HEK293 (cell line): ENCODE data around the gene TMEM63A.

Source experiments
- CTCF ChIA-PET: fragments of 350-600 bp; formaldehyde crosslinking; extraction: SDS; loops from one replicate; lab custom pipeline; 2021; ENCODE audit warnings: antibody characterized with exemption; lab: Yijun Ruan, JAX
- POLR2A ChIA-PET: fragments of 300-600 bp; formaldehyde crosslinking; extraction: SDS; loops from one replicate; lab custom pipeline; 2020; ENCODE audit warnings: antibody characterized with exemption, inconsistent platforms; lab: Yijun Ruan, JAX
- H3K27ac ChIP-seq: fragments of 200-500 bp; sonication (Bioruptor generic); 2 replicates; pipeline ENCODE4 v1.5.1; 2014; ENCODE audit warnings: low read depth, low read length, control low read depth, inconsistent platforms; ENCODE audit errors: extremely low read depth
- H3K36me3 ChIP-seq, 2 experiments: fragments of 200-500 bp in 1 of 2; sonication (Bioruptor generic) in 1 of 2; 1 replicate in 1 of 2; 2 replicates in 1 of 2; pipeline ENCODE4 v1.5.1; 2014 to 2017; ENCODE audit warnings: inconsistent platforms in 2 of 2, low read length in 2 of 2; ENCODE audit not compliant: control insufficient read depth in 2 of 2, insufficient read depth in 1 of 2
- H3K4me1 ChIP-seq: fragments of 200-500 bp; sonication (Bioruptor generic); 2 replicates; pipeline ENCODE4 v1.5.1; 2014; ENCODE audit warnings: mild to moderate bottlenecking, low read length, inconsistent platforms; ENCODE audit not compliant: control insufficient read depth, insufficient read depth
- H3K4me3 ChIP-seq: 2 replicates; pipeline ENCODE4 v1.5.1; 2011; ENCODE audit warnings: low read depth, mild to moderate bottlenecking, control low read depth, low read length, moderate library complexity
- H3K9me3 ChIP-seq: fragments of 200-500 bp; sonication (Bioruptor generic); 2 replicates; pipeline ENCODE4 v1.5.1; 2014; ENCODE audit warnings: low read depth, low read length, inconsistent platforms; ENCODE audit not compliant: control insufficient read depth, insufficient read depth
- EGR2 ChIP-seq: fragments of 450-650 bp; formaldehyde crosslinking; IDR thresholded peaks from 2 replicates; pipeline ENCODE4 v1.5.1; 2016; ENCODE audit warnings: low read depth, missing biosample characterization, missing genetic modification characterization
- GLIS2 ChIP-seq: fragments of 450-650 bp; formaldehyde crosslinking; IDR thresholded peaks from 2 replicates; pipeline ENCODE4 v1.5.1; 2016; ENCODE audit warnings: missing biosample characterization, missing genetic modification characterization
- KLF1 ChIP-seq: fragments of 450-650 bp; formaldehyde crosslinking; IDR thresholded peaks from 2 replicates; pipeline ENCODE4 v1.5.1; 2016; ENCODE audit warnings: missing biosample characterization, missing genetic modification characterization
- KLF7 ChIP-seq: fragments of 450-650 bp; formaldehyde crosslinking; IDR thresholded peaks from 2 replicates; pipeline ENCODE4 v1.5.1; 2016; ENCODE audit warnings: missing biosample characterization, missing genetic modification characterization, borderline replicate concordance
- SCRT2 ChIP-seq: fragments of 450-650 bp; formaldehyde crosslinking; IDR thresholded peaks from 2 replicates; pipeline ENCODE4 v1.5.1; 2016; ENCODE audit warnings: missing biosample characterization, missing genetic modification characterization
- SP7 ChIP-seq: fragments of 450-650 bp; formaldehyde crosslinking; IDR thresholded peaks from 2 replicates; pipeline ENCODE4 v1.5.1; 2016; ENCODE audit warnings: missing biosample characterization, missing genetic modification characterization
- ZFHX2 ChIP-seq: fragments of 450-650 bp; formaldehyde crosslinking; conservative IDR thresholded peaks from 2 replicates; pipeline ENCODE4 v1.5.1; 2016; ENCODE audit warnings: missing biosample characterization, missing genetic modification characterization
- ZNF121 ChIP-seq: fragments of 450-650 bp; formaldehyde crosslinking; IDR thresholded peaks from 2 replicates; pipeline ENCODE4 v1.5.1; 2016; ENCODE audit warnings: missing biosample characterization, missing genetic modification characterization
- ZNF2 ChIP-seq: fragments of 450-650 bp; formaldehyde crosslinking; IDR thresholded peaks from 2 replicates; pipeline ENCODE4 v1.5.1; 2016; ENCODE audit warnings: missing biosample characterization, missing genetic modification characterization
- ZNF202 ChIP-seq: fragments of 450-650 bp; formaldehyde crosslinking; IDR thresholded peaks from 2 replicates; pipeline ENCODE4 v1.5.1; 2016; ENCODE audit warnings: missing biosample characterization, missing genetic modification characterization, borderline replicate concordance
- ZNF48 ChIP-seq: fragments of 450-650 bp; formaldehyde crosslinking; IDR thresholded peaks from 2 replicates; pipeline ENCODE4 v1.5.1; 2016; ENCODE audit warnings: missing biosample characterization, missing genetic modification characterization
- ZNF530 ChIP-seq: fragments of 450-650 bp; formaldehyde crosslinking; IDR thresholded peaks from 2 replicates; pipeline ENCODE4 v1.5.1; 2016; ENCODE audit warnings: low read depth, missing biosample characterization, missing genetic modification characterization
- ZNF596 ChIP-seq: fragments of 450-650 bp; IDR thresholded peaks from 2 replicates; pipeline ENCODE4 v1.5.0; 2018; ENCODE audit warnings: missing biosample characterization, mild to moderate bottlenecking, missing genetic modification characterization, moderate library complexity
- ZNF658 ChIP-seq: fragments of 450-650 bp; formaldehyde crosslinking; IDR thresholded peaks from 2 replicates; pipeline ENCODE4; 2016; ENCODE audit warnings: missing biosample characterization, missing genetic modification characterization
- TF ChIP-seq, protein P1 (sequence below): fragments of 450-650 bp; formaldehyde crosslinking; IDR thresholded peaks from 2 replicates; pipeline ENCODE4 v1.5.1; 2016; ENCODE audit warnings: missing biosample characterization, missing genetic modification characterization
- TF ChIP-seq, protein P2 (sequence below): fragments of 450-650 bp; formaldehyde crosslinking; IDR thresholded peaks from 2 replicates; pipeline ENCODE4 v1.5.1; 2016; ENCODE audit warnings: missing biosample characterization, missing genetic modification characterization
- TF ChIP-seq, protein P3 (sequence below): fragments of 450-650 bp; formaldehyde crosslinking; IDR thresholded peaks from 2 replicates; pipeline ENCODE4 v1.5.1; 2016; ENCODE audit warnings: missing biosample characterization, missing genetic modification characterization
- TF ChIP-seq, protein P4 (sequence below): fragments of 450-650 bp; formaldehyde crosslinking; IDR thresholded peaks from 2 replicates; pipeline ENCODE4 v1.5.1; 2016; ENCODE audit warnings: missing biosample characterization, missing genetic modification characterization

TMEM63A gene

DNA sequence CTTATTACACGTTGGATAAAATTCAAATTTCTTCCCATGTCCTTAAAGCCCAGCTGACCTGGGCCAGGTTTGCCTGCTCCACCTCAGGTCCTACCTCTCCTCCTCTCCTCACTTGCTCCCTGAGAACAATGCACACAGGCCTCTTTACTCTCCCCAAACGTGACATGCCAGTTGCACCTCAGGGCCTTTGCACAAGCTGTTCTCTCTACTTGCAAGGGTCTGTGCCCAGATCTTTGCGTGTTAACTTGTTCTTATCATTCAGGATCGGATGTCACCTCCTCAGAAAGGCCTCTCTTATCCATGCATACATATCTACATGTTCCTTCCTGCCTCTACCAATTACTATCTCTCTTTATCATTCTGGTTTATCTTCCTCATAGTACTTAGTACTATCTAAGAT lies 21.4 kb upstream of the TMEM63A start (continued):
- TF ChIP-seq, protein P1, sequence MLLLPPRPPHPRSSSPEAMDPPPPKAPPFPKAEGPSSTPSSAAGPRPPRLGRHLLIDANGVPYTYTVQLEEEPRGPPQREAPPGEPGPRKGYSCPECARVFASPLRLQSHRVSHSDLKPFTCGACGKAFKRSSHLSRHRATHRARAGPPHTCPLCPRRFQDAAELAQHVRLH (tag by site-specific recombination): 0 out of 2 replicates have a peak, but pooled peaks have one; percentile 27
- no peak for TF ChIP-seq ZNF596 (tag by site-specific recombination)

DNA sequence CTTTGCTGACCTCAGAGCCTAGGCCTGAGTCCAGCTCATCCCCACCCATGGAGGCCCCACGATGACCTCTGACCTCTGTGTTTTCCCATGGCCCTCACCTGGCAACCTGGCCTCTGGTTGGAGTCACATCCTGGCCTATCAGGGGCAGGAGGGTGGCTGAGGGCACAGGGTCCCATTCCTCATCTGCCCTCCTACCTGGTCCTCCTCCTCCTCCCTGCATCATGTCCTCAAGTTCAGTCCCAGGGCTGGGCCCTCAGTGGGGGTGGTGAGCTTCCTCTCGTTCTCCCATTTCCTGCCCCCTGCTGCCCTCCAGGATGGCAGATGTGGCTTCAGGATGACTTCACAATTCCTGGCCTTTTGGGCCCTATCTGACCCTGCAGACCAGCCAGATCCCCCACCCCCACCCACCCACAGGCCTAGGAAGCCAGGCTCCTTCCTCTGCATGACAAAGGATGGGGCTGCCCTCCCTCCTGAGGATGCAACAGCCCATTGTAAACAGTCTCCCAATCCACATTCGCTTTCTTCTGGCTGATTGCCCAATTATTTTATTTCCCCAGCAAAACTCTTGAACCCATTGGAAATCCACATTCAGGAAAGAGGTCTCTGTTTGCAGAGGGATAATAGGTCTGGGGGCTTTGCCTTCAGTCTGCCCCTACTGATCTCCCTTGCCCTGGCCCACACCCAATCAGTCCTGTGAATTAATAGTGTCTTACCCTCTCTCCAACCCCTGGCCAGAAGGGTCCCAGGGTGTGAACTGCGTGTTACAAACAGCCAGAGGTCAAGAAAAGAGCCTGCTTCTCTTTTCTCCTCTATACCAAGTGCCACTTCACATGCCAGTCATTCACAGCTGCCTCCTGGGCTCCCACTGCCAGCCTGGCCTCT lies 17.1 kb upstream of the TMEM63A start:
- POLR2A ChIA-PET: no interaction called here
- Histone ChIP-seq H3K27ac (no peak overlapping the region), H3K4me1 (no peaks in the 10 kb centered on the region; the same call in 1 of the 2 replicates), H3K9me3 (no peaks in the 10 kb centered on the region), H3K4me3 (no peak overlapping the region), H3K36me3 (no peaks in the 10 kb centered on the region)
- no peak for TF ChIP-seq ZNF48 (tag by site-specific recombination)
- no peak for TF ChIP-seq SP7 (tag by site-specific recombination)
- TF ChIP-seq, protein P2, sequence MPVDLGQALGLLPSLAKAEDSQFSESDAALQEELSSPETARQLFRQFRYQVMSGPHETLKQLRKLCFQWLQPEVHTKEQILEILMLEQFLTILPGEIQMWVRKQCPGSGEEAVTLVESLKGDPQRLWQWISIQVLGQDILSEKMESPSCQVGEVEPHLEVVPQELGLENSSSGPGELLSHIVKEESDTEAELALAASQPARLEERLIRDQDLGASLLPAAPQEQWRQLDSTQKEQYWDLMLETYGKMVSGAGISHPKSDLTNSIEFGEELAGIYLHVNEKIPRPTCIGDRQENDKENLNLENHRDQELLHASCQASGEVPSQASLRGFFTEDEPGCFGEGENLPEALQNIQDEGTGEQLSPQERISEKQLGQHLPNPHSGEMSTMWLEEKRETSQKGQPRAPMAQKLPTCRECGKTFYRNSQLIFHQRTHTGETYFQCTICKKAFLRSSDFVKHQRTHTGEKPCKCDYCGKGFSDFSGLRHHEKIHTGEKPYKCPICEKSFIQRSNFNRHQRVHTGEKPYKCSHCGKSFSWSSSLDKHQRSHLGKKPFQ (tag by site-specific recombination): no peak
- TF ChIP-seq, protein P3, sequence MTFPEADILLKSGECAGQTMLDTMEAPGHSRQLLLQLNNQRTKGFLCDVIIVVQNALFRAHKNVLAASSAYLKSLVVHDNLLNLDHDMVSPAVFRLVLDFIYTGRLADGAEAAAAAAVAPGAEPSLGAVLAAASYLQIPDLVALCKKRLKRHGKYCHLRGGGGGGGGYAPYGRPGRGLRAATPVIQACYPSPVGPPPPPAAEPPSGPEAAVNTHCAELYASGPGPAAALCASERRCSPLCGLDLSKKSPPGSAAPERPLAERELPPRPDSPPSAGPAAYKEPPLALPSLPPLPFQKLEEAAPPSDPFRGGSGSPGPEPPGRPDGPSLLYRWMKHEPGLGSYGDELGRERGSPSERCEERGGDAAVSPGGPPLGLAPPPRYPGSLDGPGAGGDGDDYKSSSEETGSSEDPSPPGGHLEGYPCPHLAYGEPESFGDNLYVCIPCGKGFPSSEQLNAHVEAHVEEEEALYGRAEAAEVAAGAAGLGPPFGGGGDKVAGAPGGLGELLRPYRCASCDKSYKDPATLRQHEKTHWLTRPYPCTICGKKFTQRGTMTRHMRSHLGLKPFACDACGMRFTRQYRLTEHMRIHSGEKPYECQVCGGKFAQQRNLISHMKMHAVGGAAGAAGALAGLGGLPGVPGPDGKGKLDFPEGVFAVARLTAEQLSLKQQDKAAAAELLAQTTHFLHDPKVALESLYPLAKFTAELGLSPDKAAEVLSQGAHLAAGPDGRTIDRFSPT: 0 out of 2 replicates have a peak, but pooled peaks have one; percentile 19
- TF ChIP-seq, protein P4, sequence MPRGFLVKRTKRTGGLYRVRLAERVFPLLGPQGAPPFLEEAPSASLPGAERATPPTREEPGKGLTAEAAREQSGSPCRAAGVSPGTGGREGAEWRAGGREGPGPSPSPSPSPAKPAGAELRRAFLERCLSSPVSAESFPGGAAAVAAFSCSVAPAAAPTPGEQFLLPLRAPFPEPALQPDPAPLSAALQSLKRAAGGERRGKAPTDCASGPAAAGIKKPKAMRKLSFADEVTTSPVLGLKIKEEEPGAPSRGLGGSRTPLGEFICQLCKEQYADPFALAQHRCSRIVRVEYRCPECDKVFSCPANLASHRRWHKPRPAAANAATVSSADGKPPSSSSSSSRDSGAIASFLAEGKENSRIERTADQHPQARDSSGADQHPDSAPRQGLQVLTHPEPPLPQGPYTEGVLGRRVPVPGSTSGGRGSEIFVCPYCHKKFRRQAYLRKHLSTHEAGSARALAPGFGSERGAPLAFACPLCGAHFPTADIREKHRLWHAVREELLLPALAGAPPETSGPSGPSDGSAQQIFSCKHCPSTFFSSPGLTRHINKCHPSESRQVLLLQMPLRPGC: no peak
- TF ChIP-seq EGR2: 0 out of 2 replicates have a peak, but pooled peaks have one; percentile 21
- TF ChIP-seq GLIS2 (tag by site-specific recombination): peak; percentile 17; the same call in 1 of the 2 replicates
- peak; percentile 24; the same call in 1 of the 2 replicates for TF ChIP-seq ZFHX2
- CTCF ChIA-PET: interaction anchor here (3.0 kb wide), 1 partner anchor 12 kb away, joined by 21 read pairs; no protein-coding TSS in a partner anchor

GRCh38 chr1:225897595-225898514 lies 15.7 kb upstream of the TMEM63A start:
- no peak overlapping the region for H3K27ac ChIP-seq
- H3K4me3 ChIP-seq: no peak overlapping the region
- POLR2A ChIA-PET: interaction anchor here (0.5 to 2.1 kb wide), 5 partner anchors 16 to 165 kb away, joined by 3 to 17 read pairs (median 4); partner anchors contain the start of genes PYCR2 and TMEM63A
- CTCF ChIA-PET: interaction anchor here (0.6 to 3.0 kb wide), 8 partner anchors 8 to 423 kb away, joined by 3 to 21 read pairs (median 3); no protein-coding TSS in a partner anchor
- H3K4me1 ChIP-seq: no peaks in the 10 kb centered on the region; the same call in 1 of the 2 replicates
- no peaks in the 10 kb centered on the region for H3K9me3 ChIP-seq
- TF ChIP-seq ZNF2 (tag by site-specific recombination) (no peak), KLF7 (tag by site-specific recombination) (no peak), ZNF202 (tag by site-specific recombination) (no peak), SCRT2 (tag by site-specific recombination) (peak; percentile 33; the same call in 1 of the 2 replicates), KLF1 (no peak), ZNF530 (tag by site-specific recombination) (no peak), ZNF121 (tag by site-specific recombination) (peak; percentile 96), ZNF658 (tag by site-specific recombination) (0 out of 2 replicates have a peak, but pooled peaks have one; percentile 31)
- no peaks in the 10 kb centered on the region for H3K36me3 ChIP-seq
